Endothelial cell of umbilical vein (primary cell): ENCODE data around the gene CIROP. TPM values are rescaled to one million over a fixed set of nuclear protein-coding genes. Genes with fewer than 3 reads are reported as not detected.

Experiments
- BruUV-seq: library from RNA; stranded (reverse); fragments of 400-500 nt; replicated peaks from 2 replicates; lab custom pipeline; 2021; lab: Mats Ljungman, UMichigan
- CTCF ChIA-PET: fragments of 300-600, 350-600 bp; sonication (Branson Sonifier 250); formaldehyde crosslinking; loops from one replicate; lab custom pipeline; 2021; ENCODE audit warnings: antibody characterized with exemption, inconsistent platforms; lab: Charles Lee
- POLR2A ChIA-PET: fragments of 300-600, 350-600 bp; sonication (Branson Sonifier 250); formaldehyde crosslinking; loops from one replicate; lab custom pipeline; 2021; ENCODE audit warnings: antibody characterized with exemption, inconsistent platforms; lab: Charles Lee
- DNase-seq: peaks from one replicate; pipeline ENCODE4 v3.0.0-alpha.2; 2011; ENCODE audit warnings: low read depth, low spot score
- FAIRE-seq: peaks from 2 replicates; lab custom pipeline; 2011; peaks lifted over from hg19 to GRCh38; lab: Jason Lieb, UNC
- H2AFZ ChIP-seq: 2 replicates; pipeline ENCODE4 v1.6.0; 2012; ENCODE audit warnings: low read depth, low read length, control low read depth, inconsistent platforms
- H3K27ac ChIP-seq: 2 replicates; pipeline ENCODE4 v1.5.1; 2011; ENCODE audit warnings: low read depth, mild to moderate bottlenecking, control low read depth, low read length, moderate library complexity; ENCODE audit not compliant: insufficient read depth
- H3K27me3 ChIP-seq, 2 experiments: 2 replicates each; pipeline versions ENCODE4 v1.6.0 to v1.6.1; 2011; ENCODE audit warnings: low read length in 2 of 2, mixed read lengths in 1 of 2; ENCODE audit not compliant: control insufficient read depth in 2 of 2, insufficient read depth in 2 of 2
- H3K36me3 ChIP-seq, 2 experiments: 2 replicates in 1 of 2; 3 replicates in 1 of 2; pipeline ENCODE4 v1.5.1; 2011; ENCODE audit warnings: low read length in 2 of 2, mild to moderate bottlenecking in 1 of 2, moderate library complexity in 1 of 2; ENCODE audit not compliant: control insufficient read depth in 2 of 2, insufficient read depth in 2 of 2; ENCODE audit errors: extremely low read depth in 1 of 2
- H3K4me1 ChIP-seq: 3 replicates; pipeline ENCODE4 v1.5.1; 2011; ENCODE audit warnings: mild to moderate bottlenecking, low read length; ENCODE audit not compliant: control insufficient read depth, insufficient read depth; ENCODE audit errors: extremely low read depth
- H3K4me2 ChIP-seq: 2 replicates; pipeline ENCODE4 v1.6.1; 2011; ENCODE audit warnings: low read length, control low read depth, mixed read lengths; ENCODE audit not compliant: insufficient read depth
- H3K4me3 ChIP-seq, 3 experiments: fragments of 200-600 bp in 1 of 3; sonication (generic), shearing (Covaris generic) in 1 of 3; replicated peaks in 1 of 3; 2 replicates each; pipeline ENCODE4 v1.5.1; 2011 to 2016; ENCODE audit warnings: control low read depth in 3 of 3, low read length in 3 of 3, mild to moderate bottlenecking in 2 of 3, inconsistent platforms in 1 of 3, low read depth in 1 of 3, moderate library complexity in 1 of 3; ENCODE audit not compliant: insufficient read depth in 1 of 3
- H3K79me2 ChIP-seq: 2 replicates; pipeline ENCODE4 v1.6.0; 2012; ENCODE audit warnings: low read length, inconsistent platforms; ENCODE audit not compliant: control insufficient read depth, insufficient read depth
- H3K9ac ChIP-seq: replicated peaks from 2 replicates; pipeline ENCODE3; 2011; ENCODE audit warnings: low read length, control low read depth; ENCODE audit not compliant: insufficient read depth; ENCODE audit errors: extremely low read depth
- H3K9me1 ChIP-seq: replicated peaks from 3 replicates; pipeline ENCODE4 v1.6.0; 2011; ENCODE audit warnings: mild to moderate bottlenecking, low read length; ENCODE audit not compliant: control insufficient read depth, insufficient read depth; ENCODE audit errors: extremely low read depth
- H3K9me3 ChIP-seq: replicated peaks from 2 replicates; pipeline ENCODE4 v1.5.1; 2012; ENCODE audit warnings: low read length, inconsistent platforms; ENCODE audit not compliant: control insufficient read depth, insufficient read depth
- H4K20me1 ChIP-seq: replicated peaks from 2 replicates; pipeline ENCODE3; 2011; ENCODE audit warnings: mild to moderate bottlenecking, low read length; ENCODE audit not compliant: control insufficient read depth, insufficient read depth; ENCODE audit errors: extremely low read depth
- CTCF ChIP-seq, 2 donors: IDR thresholded peaks; 1 replicate in 1 of 2; 2 replicates in 1 of 2; pipeline ENCODE4 v1.5.1; 2011; ENCODE audit warnings: low read length in 2 of 2, mild to moderate bottlenecking in 2 of 2, moderate library complexity in 2 of 2, control low read depth in 1 of 2, inconsistent platforms in 1 of 2, low read depth in 1 of 2; ENCODE audit not compliant: insufficient read depth in 1 of 2; ENCODE audit errors: extremely low read depth in 1 of 2
- EZH2 ChIP-seq: IDR thresholded peaks from 2 replicates; pipeline ENCODE4 v1.6.1; 2012; ENCODE audit warnings: borderline replicate concordance, low read depth, mild to moderate bottlenecking, moderate library complexity, low read length, inconsistent platforms; ENCODE audit not compliant: severe bottlenecking
- FOS ChIP-seq: IDR thresholded peaks from 2 replicates; pipeline ENCODE4 v1.6.1; 2011; ENCODE audit warnings: mild to moderate bottlenecking, low read length, moderate library complexity, borderline replicate concordance; ENCODE audit not compliant: insufficient read depth
- GATA2 ChIP-seq: IDR thresholded peaks from 2 replicates; pipeline ENCODE4 v1.7.0; 2011; ENCODE audit warnings: low read depth, mild to moderate bottlenecking, moderate library complexity, mixed read lengths, low read length; ENCODE audit not compliant: insufficient read length, insufficient read depth
- JUN ChIP-seq: IDR thresholded peaks from 2 replicates; pipeline ENCODE4 v1.6.1; 2011; ENCODE audit warnings: borderline replicate concordance, low read depth; ENCODE audit not compliant: insufficient read length, insufficient read depth
- MAX ChIP-seq: IDR thresholded peaks from 2 replicates; pipeline ENCODE4 v1.6.1; 2011; ENCODE audit not compliant: insufficient read depth, insufficient read length
- MYC ChIP-seq: IDR thresholded peaks from one replicate; pipeline ENCODE4 v1.6.1; 2011; ENCODE audit warnings: mild to moderate bottlenecking, low read depth, low read length
- POLR2A ChIP-seq: IDR thresholded peaks from 2 replicates; pipeline ENCODE4 v1.6.1; 2012; ENCODE audit warnings: low read depth, mild to moderate bottlenecking, control low read depth, low read length
- POLR2AphosphoS5 ChIP-seq: IDR thresholded peaks from 2 replicates; pipeline ENCODE4 v1.6.1; 2012; ENCODE audit warnings: low read depth, mild to moderate bottlenecking, control low read depth, low read length, moderate library complexity; ENCODE audit not compliant: insufficient read depth
- dilution Hi-C: fragments of 300-500 bp; cut with MboI; formaldehyde crosslinking; loops from one replicate; pipeline ENCODE4 v1.15.0; 2019; ENCODE audit warnings: low sequenced_read_pairs; ENCODE audit not compliant: extremely low pct_ligation_motif_present
- intact Hi-C: fragments of 100-400 bp; cut with micrococcal nuclease; formaldehyde crosslinking; loops from one replicate; pipeline ENCODE4 v1.10.0; 2022
- polyA plus RNA-seq, 4 experiments: library from polyadenylated mRNA; depleted of rRNA in 3 of 4; stranded (reverse) in 3 of 4; unstranded in 1 of 4; fragments of >200 nt; gene quantifications; 2 replicates each; pipeline versions ENCODE4 v1.2.1 to v1.2.3, GENCODE V29; 2011 to 2012; ENCODE audit warnings: missing spikeins in 1 of 4
- total RNA-seq: library from RNA; stranded (reverse); gene quantifications from 2 replicates; pipeline ENCODE4 v1.2.3, GENCODE V29; 2021

CIROP gene
- total and polyA plus RNA-seq, 2 donors (not counting 3 experiments of a cell fraction or from before 2014, with no cell fraction given), result not detected

GRCh38 chr14:23106747-23107045 lies 1.9 kb upstream of the CIROP start:
- Histone ChIP-seq H3K9me1 (no peaks in the 10 kb centered on the region), H3K4me1 (no peaks in the 10 kb centered on the region), H3K4me2 (no peak overlapping the region), H3K4me3 (no peak overlapping the region), H3K36me3 (no peaks in the 10 kb centered on the region), H3K27me3 (peaks cover 9 to 10% of the 10 kb centered on the region in 2 experiments), H3K27ac (no peak overlapping the region), H2AFZ (no peak overlapping the region), H3K79me2 (no peaks in the 10 kb centered on the region), H4K20me1 (no peaks in the 10 kb centered on the region), H3K9me3 (no peaks in the 10 kb centered on the region), H3K9ac (no peak overlapping the region)
- no TSS peak for BruUV-seq
- no peak for FAIRE-seq
- dilution Hi-C loops, result no loop called here
- TF ChIP-seq EZH2 (no peak), MYC (no peak), JUN (no peak), CTCF (IDR thresholded peaks at IDR 0.05; ENCODE audit: extremely low read depth in 1 of 2, insufficient read depth in 1 of 2, low read depth in 1 of 2, low read length in 2 of 2) (no peak), MAX (no peak), POLR2A (no peak), POLR2AphosphoS5 (no peak), GATA2 (no peak), FOS (no peak)
- ChIA-PET POLR2A (no interaction called here), CTCF (interaction anchor here (0.8 to 2.2 kb wide), 6 partner anchors 12 to 120 kb away, joined by 3 to 18 read pairs (median 6); partner anchors contain the start of genes ACIN1 and C14orf119)
- intact Hi-C loops, result loop anchor here (5.0 kb wide), 1 partner anchor 114 kb away; no protein-coding TSS in a partner anchor
- DNase-seq, result no peak
